ENCODE results near the gene CCDC69.

- no peak for TF ChIP-seq CTCF (IDR thresholded peaks at IDR 0.05)
- no peak for TF ChIP-seq EZH2 (IDR thresholded peaks at IDR 0.05)
- TF ChIP-seq EZH2phosphoT487 (IDR thresholded peaks at IDR 0.05) = no peak
These were observed 61.1 kb downstream of the CCDC69 start for GRCh38 chr5:151162776-151163175.

All from neural progenitor cell (in vitro differentiated cells).